GM23338 (cell line): ENCODE results near the gene TAF3. TPM values are rescaled to one million over a fixed set of nuclear protein-coding genes. Genes with fewer than 3 reads are reported as not detected.
A peak's percentile ranks its signal among the peaks of the same experiment; 100 is the strongest.

Experiments
- ATAC-seq: fragments of 200-7000 bp; cut with Tn5 transposase; 3 replicates; pipeline ENCODE4 v1.9.1; 2020
- DNase-seq: peaks from one replicate; pipeline ENCODE4 v3.0.0-alpha.2; 2015; ENCODE audit warnings: low spot score
- H2AFZ ChIP-seq: fragments of 200-600 bp; sonication (generic); 2 replicates; pipeline ENCODE4 v1.8.0; 2016; ENCODE audit warnings: antibody characterized with exemption, mild to moderate bottlenecking, moderate library complexity
- H3F3A ChIP-seq: fragments of 200-600 bp; sonication (generic); replicated peaks from 2 replicates; pipeline ENCODE4 v1.8.0; 2017; ENCODE audit warnings: antibody characterized with exemption, mixed run types, low read depth
- H3K27ac ChIP-seq: fragments of 200-600 bp; sonication (generic); 2 replicates; pipeline ENCODE4 v1.6.1; 2016; ENCODE audit warnings: low read depth
- H3K27me3 ChIP-seq: fragments of 200-600 bp; sonication (generic); 2 replicates; pipeline ENCODE4 v1.8.0; 2016; ENCODE audit warnings: mild to moderate bottlenecking, mixed run types, moderate library complexity; ENCODE audit not compliant: insufficient read depth
- H3K36me3 ChIP-seq: fragments of 200-600 bp; sonication (generic); 2 replicates; pipeline ENCODE4 v1.8.0; 2016; ENCODE audit warnings: mild to moderate bottlenecking; ENCODE audit not compliant: insufficient read depth
- H3K4me1 ChIP-seq: fragments of 200-600 bp; sonication (generic); 2 replicates; pipeline ENCODE4 v1.8.0; 2016; ENCODE audit warnings: mild to moderate bottlenecking, moderate library complexity; ENCODE audit not compliant: insufficient read depth
- H3K4me2 ChIP-seq: fragments of 200-600 bp; sonication (generic); 2 replicates; pipeline ENCODE4 v1.7.1; 2017; ENCODE audit warnings: mixed run types
- H3K4me3 ChIP-seq: fragments of 200-600 bp; sonication (generic); 2 replicates; pipeline ENCODE4 v1.6.1; 2016; ENCODE audit warnings: mixed run types
- H3K79me2 ChIP-seq: fragments of 200-600 bp; sonication (generic); replicated peaks from 2 replicates; pipeline ENCODE4 v1.8.0; 2017; ENCODE audit warnings: mild to moderate bottlenecking; ENCODE audit not compliant: insufficient read depth
- H3K9me2 ChIP-seq: fragments of 200-600 bp; sonication (generic); 2 replicates; pipeline ENCODE4 v1.8.0; 2017; ENCODE audit not compliant: insufficient read depth
- H4K20me1 ChIP-seq: fragments of 200-600 bp; sonication (generic); replicated peaks from 2 replicates; pipeline ENCODE4 v1.8.0; 2017; ENCODE audit warnings: mild to moderate bottlenecking; ENCODE audit not compliant: insufficient read depth
- H3K27ac Mint-ChIP-seq: 2 replicates; pipeline ENCODE4 v1.8.0; 2020; ENCODE audit warnings: inconsistent platforms, mild to moderate bottlenecking, moderate library complexity, mixed read lengths
- H3K27me3 Mint-ChIP-seq: 3 replicates; pipeline ENCODE4 v1.8.0; 2022; ENCODE audit warnings: low read depth, mild to moderate bottlenecking, moderate library complexity, mixed read lengths, inconsistent platforms; ENCODE audit not compliant: insufficient read depth, poor library complexity
- H3K36me3 Mint-ChIP-seq: 3 replicates; pipeline ENCODE4 v1.8.0; 2021; ENCODE audit warnings: low read depth, mild to moderate bottlenecking, inconsistent platforms, moderate library complexity, mixed read lengths
- H3K4me1 Mint-ChIP-seq: 3 replicates; pipeline ENCODE4 v1.8.0; 2020; ENCODE audit warnings: mild to moderate bottlenecking, inconsistent platforms, mixed read lengths
- H3K4me3 Mint-ChIP-seq: 3 replicates; pipeline ENCODE4 v1.8.0; 2021; ENCODE audit warnings: moderate library complexity, mild to moderate bottlenecking, inconsistent platforms, mixed read lengths
- H3K9me3 Mint-ChIP-seq: 3 replicates; pipeline ENCODE4 v1.8.0; 2020; ENCODE audit warnings: moderate library complexity, mild to moderate bottlenecking, inconsistent platforms, mixed read lengths
- CTCF ChIP-seq, 2 experiments: fragments of 200-600 bp in 1 of 2; sonication (generic) in 1 of 2; conservative IDR thresholded peaks; 2 replicates each; pipeline versions ENCODE4 v1.5.1 to v1.6.1; 2016 to 2017; ENCODE audit warnings: antibody characterized with exemption in 2 of 2, low read depth in 2 of 2, mild to moderate bottlenecking in 2 of 2, moderate library complexity in 1 of 2
- JUNB ChIP-seq: IDR thresholded peaks from one replicate; pipeline ENCODE4 v1.6.1; 2016; ENCODE audit warnings: antibody characterized with exemption; ENCODE audit not compliant: unreplicated experiment
- NANOG ChIP-seq: IDR thresholded peaks from 2 replicates; pipeline ENCODE4 v1.6.1; 2016; ENCODE audit warnings: antibody characterized with exemption, borderline replicate concordance
- POLR2AphosphoS5 ChIP-seq: IDR thresholded peaks from 2 replicates; pipeline ENCODE4 v1.6.1; 2016; ENCODE audit warnings: antibody characterized with exemption, low read depth
- STAT1 ChIP-seq: IDR thresholded peaks from one replicate; pipeline ENCODE4 v1.6.1; 2016; ENCODE audit warnings: antibody characterized with exemption; ENCODE audit not compliant: unreplicated experiment
- ZNF331 ChIP-seq: fragments of 250-450 bp; sonication (Bioruptor Pico); IDR thresholded peaks from 2 replicates; pipeline ENCODE4 v1.5.0; 2020; ENCODE audit warnings: low read depth, mild to moderate bottlenecking, moderate library complexity
- polyA plus RNA-seq: library from polyadenylated mRNA; unstranded; fragments of >200 nt; fragmentation: Nextera tagmentation; extraction: Ambion mirVana; gene quantifications from 2 replicates; pipeline ENCODE4 v1.2.1, GENCODE V29; 2016
- total RNA-seq: library from RNA; depleted of rRNA; stranded (reverse); fragments of >200 nt; shearing (Covaris generic); gene quantifications from 2 replicates; pipeline ENCODE4 v1.2.3, GENCODE V29; 2014
- TF ChIP-seq, protein P1 (sequence below): fragments of 250-450 bp; sonication (Bioruptor Pico); IDR thresholded peaks from 2 replicates; pipeline ENCODE4 v1.5.0; 2020; ENCODE audit warnings: mild to moderate bottlenecking, moderate library complexity

TAF3 gene
- total and polyA plus RNA-seq, 2 experiments from 2014 or later, result 6.4 to 15.2 TPM

- TF ChIP-seq JUNB (no peak), POLR2AphosphoS5 (no peak), NANOG (no peak)
Observed at GRCh38 chr10:7817984-7818294, 366 bp upstream of the TAF3 start (continued).

GRCh38 chr10:7819121-7819460 lies 786 bp downstream of the TAF3 start:
- Mint-ChIP-seq H3K36me3 (peaks cover 4% of the 10 kb centered on the region; the same call in 1 of the 3 replicates), H3K27me3 (peaks cover 8% of the 10 kb centered on the region), H3K27ac (peak overlapping the region; percentile 14), H3K4me3 (peak overlapping the region; percentile 92), H3K9me3 (no peaks in the 10 kb centered on the region), H3K4me1 (peaks cover 15% of the 10 kb centered on the region)
- Histone ChIP-seq H4K20me1 (peaks cover 17% of the 10 kb centered on the region), H3K36me3 (no peaks in the 10 kb centered on the region), H3K4me3 (peak overlapping the region; percentile 76), H3K79me2 (peaks cover 49% of the 10 kb centered on the region), H3K4me2 (peak overlapping the region; percentile 97), H3F3A (no peaks in the 10 kb centered on the region), H3K4me1 (peaks cover 14% of the 10 kb centered on the region; the same call in 1 of the 2 replicates), H3K27ac (no peak overlapping the region), H2AFZ (peak overlapping the region; percentile 91), H3K9me2 (no peaks in the 10 kb centered on the region), H3K27me3 (no peaks in the 10 kb centered on the region)
- ATAC-seq, result peak; percentile 54
- TF ChIP-seq ZNF331 (CRISPR knock-in tag) (no peak), POLR2AphosphoS5 (no peak), JUNB (no peak), STAT1 (no peak), CTCF (conservative IDR thresholded peaks at IDR 0.05; ENCODE audit: low read depth in 2 of 2) (peak; percentile 17 to 23; a peak in 2 of 4 replicates)
- TF ChIP-seq, protein P1, sequence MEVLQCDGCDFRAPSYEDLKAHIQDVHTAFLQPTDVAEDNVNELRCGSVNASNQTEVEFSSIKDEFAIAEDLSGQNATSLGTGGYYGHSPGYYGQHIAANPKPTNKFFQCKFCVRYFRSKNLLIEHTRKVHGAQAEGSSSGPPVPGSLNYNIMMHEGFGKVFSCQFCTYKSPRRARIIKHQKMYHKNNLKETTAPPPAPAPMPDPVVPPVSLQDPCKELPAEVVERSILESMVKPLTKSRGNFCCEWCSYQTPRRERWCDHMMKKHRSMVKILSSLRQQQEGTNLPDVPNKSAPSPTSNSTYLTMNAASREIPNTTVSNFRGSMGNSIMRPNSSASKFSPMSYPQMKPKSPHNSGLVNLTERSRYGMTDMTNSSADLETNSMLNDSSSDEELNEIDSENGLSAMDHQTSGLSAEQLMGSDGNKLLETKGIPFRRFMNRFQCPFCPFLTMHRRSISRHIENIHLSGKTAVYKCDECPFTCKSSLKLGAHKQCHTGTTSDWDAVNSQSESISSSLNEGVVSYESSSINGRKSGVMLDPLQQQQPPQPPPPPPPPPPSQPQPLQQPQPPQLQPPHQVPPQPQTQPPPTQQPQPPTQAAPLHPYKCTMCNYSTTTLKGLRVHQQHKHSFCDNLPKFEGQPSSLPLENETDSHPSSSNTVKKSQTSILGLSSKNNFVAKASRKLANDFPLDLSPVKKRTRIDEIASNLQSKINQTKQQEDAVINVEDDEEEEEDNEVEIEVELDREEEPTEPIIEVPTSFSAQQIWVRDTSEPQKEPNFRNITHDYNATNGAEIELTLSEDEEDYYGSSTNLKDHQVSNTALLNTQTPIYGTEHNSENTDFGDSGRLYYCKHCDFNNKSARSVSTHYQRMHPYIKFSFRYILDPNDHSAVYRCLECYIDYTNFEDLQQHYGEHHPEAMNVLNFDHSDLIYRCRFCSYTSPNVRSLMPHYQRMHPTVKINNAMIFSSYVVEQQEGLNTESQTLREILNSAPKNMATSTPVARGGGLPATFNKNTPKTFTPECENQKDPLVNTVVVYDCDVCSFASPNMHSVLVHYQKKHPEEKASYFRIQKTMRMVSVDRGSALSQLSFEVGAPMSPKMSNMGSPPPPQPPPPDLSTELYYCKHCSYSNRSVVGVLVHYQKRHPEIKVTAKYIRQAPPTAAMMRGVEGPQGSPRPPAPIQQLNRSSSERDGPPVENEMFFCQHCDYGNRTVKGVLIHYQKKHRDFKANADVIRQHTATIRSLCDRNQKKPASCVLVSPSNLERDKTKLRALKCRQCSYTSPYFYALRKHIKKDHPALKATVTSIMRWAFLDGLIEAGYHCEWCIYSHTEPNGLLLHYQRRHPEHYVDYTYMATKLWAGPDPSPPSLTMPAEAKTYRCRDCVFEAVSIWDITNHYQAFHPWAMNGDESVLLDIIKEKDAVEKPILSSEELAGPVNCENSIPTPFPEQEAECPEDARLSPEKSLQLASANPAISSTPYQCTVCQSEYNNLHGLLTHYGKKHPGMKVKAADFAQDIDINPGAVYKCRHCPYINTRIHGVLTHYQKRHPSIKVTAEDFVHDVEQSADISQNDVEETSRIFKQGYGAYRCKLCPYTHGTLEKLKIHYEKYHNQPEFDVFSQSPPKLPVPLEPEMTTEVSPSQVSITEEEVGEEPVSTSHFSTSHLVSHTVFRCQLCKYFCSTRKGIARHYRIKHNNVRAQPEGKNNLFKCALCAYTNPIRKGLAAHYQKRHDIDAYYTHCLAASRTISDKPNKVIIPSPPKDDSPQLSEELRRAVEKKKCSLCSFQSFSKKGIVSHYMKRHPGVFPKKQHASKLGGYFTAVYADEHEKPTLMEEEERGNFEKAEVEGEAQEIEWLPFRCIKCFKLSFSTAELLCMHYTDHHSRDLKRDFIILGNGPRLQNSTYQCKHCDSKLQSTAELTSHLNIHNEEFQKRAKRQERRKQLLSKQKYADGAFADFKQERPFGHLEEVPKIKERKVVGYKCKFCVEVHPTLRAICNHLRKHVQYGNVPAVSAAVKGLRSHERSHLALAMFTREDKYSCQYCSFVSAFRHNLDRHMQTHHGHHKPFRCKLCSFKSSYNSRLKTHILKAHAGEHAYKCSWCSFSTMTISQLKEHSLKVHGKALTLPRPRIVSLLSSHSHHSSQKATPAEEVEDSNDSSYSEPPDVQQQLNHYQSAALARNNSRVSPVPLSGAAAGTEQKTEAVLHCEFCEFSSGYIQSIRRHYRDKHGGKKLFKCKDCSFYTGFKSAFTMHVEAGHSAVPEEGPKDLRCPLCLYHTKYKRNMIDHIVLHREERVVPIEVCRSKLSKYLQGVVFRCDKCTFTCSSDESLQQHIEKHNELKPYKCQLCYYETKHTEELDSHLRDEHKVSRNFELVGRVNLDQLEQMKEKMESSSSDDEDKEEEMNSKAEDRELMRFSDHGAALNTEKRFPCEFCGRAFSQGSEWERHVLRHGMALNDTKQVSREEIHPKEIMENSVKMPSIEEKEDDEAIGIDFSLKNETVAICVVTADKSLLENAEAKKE (CRISPR knock-in tag), result no peak
- DNase-seq, result peak; percentile 67
